Caco-2 (cell line): ENCODE measurements around the gene ZNF101. TPM values are rescaled to one million over a fixed set of nuclear protein-coding genes. Genes with fewer than 3 reads are reported as not detected.

Experiments used
- BruUV-seq: library from RNA; stranded (reverse); fragments of 400-500 nt; replicated peaks from 2 replicates; lab custom pipeline; 2021; lab: Mats Ljungman, UMichigan
- CTCF ChIA-PET: fragments of 300-600 bp; sonication (Branson Sonifier 250); formaldehyde crosslinking; loops from one replicate; lab custom pipeline; 2022; ENCODE audit warnings: antibody characterized with exemption; lab: Charles Lee
- POLR2A ChIA-PET: fragments of 300-600 bp; sonication (Branson Sonifier 250); formaldehyde crosslinking; loops from one replicate; lab custom pipeline; 2022; ENCODE audit warnings: antibody characterized with exemption; lab: Charles Lee
- DNase-seq, 2 experiments: peaks; one replicate each; pipeline versions ENCODE4 v3.0.0 to v3.0.0-alpha.2; 2020 to 2022
- H3K27me3 ChIP-seq: replicated peaks from 2 replicates; pipeline ENCODE4 v1.6.0; 2011; ENCODE audit warnings: low read length; ENCODE audit not compliant: control insufficient read depth, insufficient read depth
- H3K36me3 ChIP-seq: 2 replicates; pipeline ENCODE4 v1.5.1; 2011; ENCODE audit warnings: low read length; ENCODE audit not compliant: control insufficient read depth, insufficient read depth
- H3K4me1 ChIP-seq: fragments of 250-450 bp; sonication (Bioruptor Pico); 2 replicates; pipeline ENCODE4 v1.5.1; 2020; ENCODE audit warnings: mild to moderate bottlenecking
- H3K4me3 ChIP-seq: 2 replicates; pipeline ENCODE4 v1.5.1; 2011; ENCODE audit warnings: low read depth, mild to moderate bottlenecking, control low read depth, low read length
- H3K9me3 ChIP-seq: fragments of 250-450 bp; sonication (Bioruptor Pico); 2 replicates; pipeline ENCODE4 v1.5.1; 2020; ENCODE audit warnings: mild to moderate bottlenecking, moderate library complexity
- H3K27ac Mint-ChIP-seq: one replicate; pipeline ENCODE4 v1.8.0; 2022; ENCODE audit warnings: mixed read lengths; ENCODE audit not compliant: unreplicated experiment
- H3K27me3 Mint-ChIP-seq: one replicate; pipeline ENCODE4 v1.8.0; 2022; ENCODE audit warnings: mixed read lengths; ENCODE audit not compliant: insufficient read depth, unreplicated experiment
- H3K36me3 Mint-ChIP-seq: one replicate; pipeline ENCODE4 v1.8.0; 2022; ENCODE audit warnings: mild to moderate bottlenecking, mixed read lengths; ENCODE audit not compliant: insufficient read depth, unreplicated experiment
- H3K4me1 Mint-ChIP-seq: one replicate; pipeline ENCODE4 v1.8.0; 2022; ENCODE audit warnings: low read depth, mixed read lengths; ENCODE audit not compliant: unreplicated experiment
- H3K4me3 Mint-ChIP-seq: one replicate; pipeline ENCODE4 v1.8.0; 2022; ENCODE audit warnings: mild to moderate bottlenecking, moderate library complexity, mixed read lengths; ENCODE audit not compliant: unreplicated experiment
- H3K9me3 Mint-ChIP-seq: one replicate; pipeline ENCODE4 v1.8.0; 2022; ENCODE audit warnings: mixed read lengths; ENCODE audit not compliant: unreplicated experiment
- intact Hi-C: fragments of 100-400 bp; cut with micrococcal nuclease; formaldehyde crosslinking; loops from one replicate; pipeline ENCODE4 v1.10.0; 2022; ENCODE audit not compliant: unreplicated experiment
- total RNA-seq: library from RNA; stranded (reverse); gene quantifications from 2 replicates; pipeline ENCODE4 v1.2.3, GENCODE V29; 2022
- TF ChIP-seq, protein P1 (sequence below), 2 experiments: fragments of 200-600 bp in 1 of 2; IDR thresholded peaks; 1 replicate in 1 of 2; 2 replicates in 1 of 2; pipeline versions ENCODE4 v1.5.1 to v1.8.0; 2011 to 2022; ENCODE audit warnings: antibody characterized with exemption in 1 of 2, control low read depth in 1 of 2, inconsistent platforms in 1 of 2, low read depth in 1 of 2, low read length in 1 of 2, mild to moderate bottlenecking in 1 of 2, moderate library complexity in 1 of 2; ENCODE audit not compliant: insufficient read depth in 1 of 2, severe bottlenecking in 1 of 2, unreplicated experiment in 1 of 2

ZNF101 gene
- total RNA-seq, 1 experiment from 2014 or later = 11.8 TPM

DNA sequence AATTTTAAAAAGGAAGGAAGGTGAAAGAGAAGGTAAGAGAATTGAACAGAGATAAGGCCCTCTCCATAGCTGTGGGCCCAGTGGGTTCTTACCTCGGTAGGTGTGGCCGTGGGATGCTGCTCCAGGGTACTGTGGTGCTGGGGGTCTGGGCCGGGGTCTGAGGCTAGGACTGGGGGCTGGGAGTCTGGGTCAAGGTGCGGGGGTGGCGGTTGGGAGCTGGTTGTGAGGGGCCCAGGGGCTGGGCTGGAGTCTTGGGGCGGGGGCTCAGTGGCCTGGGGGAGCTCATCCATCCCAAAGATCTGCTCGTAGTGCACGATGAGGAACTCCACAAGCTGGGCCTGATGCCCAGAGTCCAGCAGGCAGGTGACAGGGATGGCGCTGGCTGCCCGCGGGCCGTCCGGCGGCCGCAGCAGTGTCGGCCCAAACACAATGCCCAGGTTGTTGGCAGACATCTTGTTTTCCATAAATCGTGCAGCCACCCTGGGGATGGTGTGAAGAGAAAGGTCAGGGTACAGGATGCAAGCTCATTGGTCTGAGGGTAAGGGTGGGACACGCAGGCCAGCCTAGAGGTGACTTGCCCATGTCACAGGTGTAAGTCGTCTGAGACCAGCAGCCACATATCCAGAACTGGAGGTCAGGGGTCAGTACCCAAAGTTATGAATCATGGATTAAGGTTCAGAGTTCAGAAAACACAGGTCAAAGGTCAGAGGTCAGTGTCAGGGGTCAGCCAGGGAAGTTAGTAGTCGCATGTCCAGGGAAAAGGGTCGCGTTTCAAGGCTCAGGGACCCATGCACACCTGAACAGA, 34.7 kb upstream of the ZNF101 start:
- peak overlapping the region; percentile 11 for H3K27ac Mint-ChIP-seq
- no peaks in the 10 kb centered on the region for H3K4me1 ChIP-seq
- H3K36me3 ChIP-seq = no peaks in the 10 kb centered on the region; the same call in 1 of the 2 replicates
- H3K4me1 Mint-ChIP-seq = no peaks in the 10 kb centered on the region
- no peaks in the 10 kb centered on the region for H3K9me3 Mint-ChIP-seq
- no peaks in the 10 kb centered on the region for H3K9me3 ChIP-seq
- H3K27me3 ChIP-seq = no peaks in the 10 kb centered on the region
- CTCF ChIA-PET = no interaction called here
- H3K4me3 Mint-ChIP-seq = no peak overlapping the region
- TF ChIP-seq, protein P1, sequence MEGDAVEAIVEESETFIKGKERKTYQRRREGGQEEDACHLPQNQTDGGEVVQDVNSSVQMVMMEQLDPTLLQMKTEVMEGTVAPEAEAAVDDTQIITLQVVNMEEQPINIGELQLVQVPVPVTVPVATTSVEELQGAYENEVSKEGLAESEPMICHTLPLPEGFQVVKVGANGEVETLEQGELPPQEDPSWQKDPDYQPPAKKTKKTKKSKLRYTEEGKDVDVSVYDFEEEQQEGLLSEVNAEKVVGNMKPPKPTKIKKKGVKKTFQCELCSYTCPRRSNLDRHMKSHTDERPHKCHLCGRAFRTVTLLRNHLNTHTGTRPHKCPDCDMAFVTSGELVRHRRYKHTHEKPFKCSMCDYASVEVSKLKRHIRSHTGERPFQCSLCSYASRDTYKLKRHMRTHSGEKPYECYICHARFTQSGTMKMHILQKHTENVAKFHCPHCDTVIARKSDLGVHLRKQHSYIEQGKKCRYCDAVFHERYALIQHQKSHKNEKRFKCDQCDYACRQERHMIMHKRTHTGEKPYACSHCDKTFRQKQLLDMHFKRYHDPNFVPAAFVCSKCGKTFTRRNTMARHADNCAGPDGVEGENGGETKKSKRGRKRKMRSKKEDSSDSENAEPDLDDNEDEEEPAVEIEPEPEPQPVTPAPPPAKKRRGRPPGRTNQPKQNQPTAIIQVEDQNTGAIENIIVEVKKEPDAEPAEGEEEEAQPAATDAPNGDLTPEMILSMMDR (IDR thresholded peaks at IDR 0.05; ENCODE audit: insufficient read depth in 1 of 2, low read depth in 1 of 2, low read length in 1 of 2, severe bottlenecking in 1 of 2, unreplicated experiment in 1 of 2) = no peak
- POLR2A ChIA-PET = no interaction called here
- H3K4me3 ChIP-seq = no peak overlapping the region
- no peaks in the 10 kb centered on the region for H3K27me3 Mint-ChIP-seq
- DNase-seq = no peak
- H3K36me3 Mint-ChIP-seq = peaks cover 24% of the 10 kb centered on the region
- no TSS peak for BruUV-seq
- intact Hi-C loops = no loop called here

- DNase-seq = no peak
- no peaks in the 10 kb centered on the region for H3K4me1 Mint-ChIP-seq
- Histone ChIP-seq H3K27me3 (no peaks in the 10 kb centered on the region), H3K9me3 (no peaks in the 10 kb centered on the region), H3K4me1 (no peaks in the 10 kb centered on the region), H3K4me3 (no peak overlapping the region), H3K36me3 (no peaks in the 10 kb centered on the region; the same call in 1 of the 2 replicates)
- H3K27ac Mint-ChIP-seq = no peak overlapping the region
- peaks cover 28% of the 10 kb centered on the region for H3K36me3 Mint-ChIP-seq
- no peaks in the 10 kb centered on the region for H3K27me3 Mint-ChIP-seq
- intact Hi-C loops = no loop called here
- H3K4me3 Mint-ChIP-seq = no peak overlapping the region
- ChIA-PET CTCF (no interaction called here), POLR2A (no interaction called here)
- no TSS peak for BruUV-seq
- H3K9me3 Mint-ChIP-seq = no peaks in the 10 kb centered on the region
- TF ChIP-seq, protein P1 (IDR thresholded peaks at IDR 0.05; ENCODE audit: insufficient read depth in 1 of 2, low read depth in 1 of 2, low read length in 1 of 2, severe bottlenecking in 1 of 2, unreplicated experiment in 1 of 2) = no peak
Observed at GRCh38 chr19:19634516-19635312, 33.9 kb upstream of the ZNF101 start.

- H3K4me1 ChIP-seq = no peaks in the 10 kb centered on the region
- ChIA-PET CTCF (no interaction called here), POLR2A (no interaction called here)
- no peak overlapping the region for H3K4me3 ChIP-seq
- no peaks in the 10 kb centered on the region for H3K4me1 Mint-ChIP-seq
- no peaks in the 10 kb centered on the region for H3K9me3 ChIP-seq
- H3K36me3 Mint-ChIP-seq = peaks cover 33% of the 10 kb centered on the region
- DNase-seq = no peak
- H3K27me3 Mint-ChIP-seq = no peaks in the 10 kb centered on the region
- no peaks in the 10 kb centered on the region for H3K27me3 ChIP-seq
- no peak overlapping the region for H3K27ac Mint-ChIP-seq
- H3K4me3 Mint-ChIP-seq = no peak overlapping the region
- intact Hi-C loops = no loop called here
- BruUV-seq = no TSS peak
- H3K9me3 Mint-ChIP-seq = no peaks in the 10 kb centered on the region
- H3K36me3 ChIP-seq = no peaks in the 10 kb centered on the region; the same call in 1 of the 2 replicates
- TF ChIP-seq, protein P1 (IDR thresholded peaks at IDR 0.05; ENCODE audit: insufficient read depth in 1 of 2, low read depth in 1 of 2, low read length in 1 of 2, severe bottlenecking in 1 of 2, unreplicated experiment in 1 of 2) = no peak
Observed at GRCh38 chr19:19635313-19635702, 33.3 kb upstream of the ZNF101 start.
